H1 (cell line): ENCODE measurements around the gene LDHB. TPM values are rescaled to one million over a fixed set of nuclear protein-coding genes. Genes with fewer than 3 reads are reported as not detected.

Experiments used
- CTCF ChIA-PET: fragments of 300-600 bp; sonication (Branson Sonifier 250); formaldehyde crosslinking; loops from one replicate; lab custom pipeline; 2021; ENCODE audit not compliant: partially characterized antibody; lab: Charles Lee
- POLR2A ChIA-PET: fragments of 300-600 bp; sonication (Branson Sonifier 250); formaldehyde crosslinking; loops from one replicate; lab custom pipeline; 2021; ENCODE audit warnings: inconsistent platforms; ENCODE audit not compliant: partially characterized antibody; lab: Charles Lee
- DNase-seq, 2 experiments: peaks; one replicate each; pipeline versions ENCODE4 v3.0.0 to v3.0.0-alpha.2; 2010 to 2022; ENCODE audit warnings: low spot score in 2 of 2, low read depth in 1 of 2, mixed read lengths in 1 of 2
- FAIRE-seq: peaks from 2 replicates; lab custom pipeline; 2011; peaks lifted over from hg19 to GRCh38; lab: Jason Lieb, UNC
- H2AFZ ChIP-seq: 2 replicates; pipeline ENCODE4 v1.8.1; 2012; ENCODE audit warnings: low read length, inconsistent platforms
- H2AK5ac ChIP-seq: 2 replicates; pipeline ENCODE4 v1.6.1; 2013; ENCODE audit warnings: low read depth, low read length
- H2BK120ac ChIP-seq: replicated peaks from 2 replicates; pipeline ENCODE3; 2013; ENCODE audit warnings: low read depth, low read length, inconsistent platforms
- H2BK12ac ChIP-seq: 2 replicates; pipeline ENCODE4 v1.6.1; 2013; ENCODE audit warnings: low read depth, low read length
- H2BK15ac ChIP-seq: 2 replicates; pipeline ENCODE4 v1.6.1; 2013; ENCODE audit warnings: low read length
- H2BK20ac ChIP-seq: 2 replicates; pipeline ENCODE4 v1.6.1; 2013; ENCODE audit warnings: low read length
- H2BK5ac ChIP-seq: 2 replicates; pipeline ENCODE4 v1.6.1; 2013; ENCODE audit warnings: low read depth, low read length
- H3K14ac ChIP-seq: 2 replicates; pipeline ENCODE4 v1.6.1; 2013; ENCODE audit warnings: inconsistent platforms; ENCODE audit not compliant: insufficient read length
- H3K18ac ChIP-seq: 2 replicates; pipeline ENCODE4 v1.6.1; 2013; ENCODE audit warnings: low read length; ENCODE audit errors: extremely low read depth
- H3K23ac ChIP-seq: 2 replicates; pipeline ENCODE4 v1.6.1; 2013; ENCODE audit warnings: inconsistent platforms; ENCODE audit not compliant: insufficient read length
- H3K23me2 ChIP-seq: 2 replicates; pipeline ENCODE4 v1.6.1; 2013; ENCODE audit warnings: low read depth, low read length
- H3K27ac ChIP-seq: 2 replicates; pipeline ENCODE4 v1.6.1; 2011; ENCODE audit warnings: low read depth, low read length, inconsistent platforms
- H3K27me3 ChIP-seq, 4 experiments: replicated peaks in 1 of 4; 1 replicate in 1 of 4; 2 replicates in 3 of 4; pipeline versions ENCODE4 v1.6.1 to v1.8.1; 2011 to 2013; ENCODE audit warnings: low read length in 3 of 4, mild to moderate bottlenecking in 3 of 4, inconsistent platforms in 2 of 4, mixed read lengths in 2 of 4, moderate library complexity in 1 of 4; ENCODE audit not compliant: control insufficient read depth in 3 of 4, insufficient read depth in 3 of 4; ENCODE audit errors: extremely low read depth in 1 of 4
- H3K36me3 ChIP-seq, 4 experiments: 2 replicates each; pipeline versions ENCODE4 v1.6.1 to v1.8.1; 2011 to 2013; ENCODE audit warnings: mild to moderate bottlenecking in 4 of 4, low read length in 3 of 4, moderate library complexity in 2 of 4, control low read depth in 1 of 4, inconsistent platforms in 1 of 4; ENCODE audit not compliant: insufficient read depth in 4 of 4, control insufficient read depth in 2 of 4
- H3K4ac ChIP-seq: replicated peaks from 2 replicates; pipeline ENCODE3; 2013; ENCODE audit warnings: low read length, low read depth, mixed read lengths, inconsistent platforms; ENCODE audit not compliant: insufficient read length
- H3K4me1 ChIP-seq, 4 experiments: replicated peaks in 1 of 4; 1 replicate in 1 of 4; 2 replicates in 3 of 4; pipeline versions ENCODE4 v1.6.1 to v1.8.1; 2011 to 2013; ENCODE audit warnings: low read length in 3 of 4, inconsistent platforms in 2 of 4, mixed read lengths in 1 of 4; ENCODE audit not compliant: insufficient read depth in 4 of 4, control insufficient read depth in 3 of 4
- H3K4me2 ChIP-seq, 2 experiments: 2 replicates each; pipeline versions ENCODE4 v1.6.1 to v1.8.1; 2011 to 2013; ENCODE audit warnings: low read depth in 2 of 2, low read length in 2 of 2, control low read depth in 1 of 2, inconsistent platforms in 1 of 2, mild to moderate bottlenecking in 1 of 2; ENCODE audit not compliant: insufficient read depth in 1 of 2
- H3K4me3 ChIP-seq, 4 experiments: fragments of 200-600, 300-600 bp in 1 of 4; sonication (generic), shearing (Covaris generic), sonication (Bioruptor Twin) in 1 of 4; 2 replicates each; pipeline versions ENCODE4 v1.5.1 to v1.8.1; 2011 to 2016; ENCODE audit warnings: low read length in 4 of 4, low read depth in 3 of 4, control low read depth in 2 of 4, inconsistent platforms in 2 of 4, mild to moderate bottlenecking in 2 of 4, mixed read lengths in 1 of 4, moderate library complexity in 1 of 4; ENCODE audit not compliant: insufficient read depth in 2 of 4; ENCODE audit errors: extremely low read depth in 1 of 4
- H3K56ac ChIP-seq: replicated peaks from 2 replicates; pipeline ENCODE3; 2013; ENCODE audit warnings: low read depth, mild to moderate bottlenecking, mixed read lengths, low read length, inconsistent platforms; ENCODE audit not compliant: insufficient read length
- H3K79me1 ChIP-seq: 2 replicates; pipeline ENCODE4 v1.6.1; 2013; ENCODE audit warnings: low read depth, low read length, control low read depth
- H3K79me2 ChIP-seq, 2 experiments: 2 replicates each; pipeline versions ENCODE4 v1.6.1 to v1.8.1; 2012 to 2013; ENCODE audit warnings: low read length in 2 of 2, mild to moderate bottlenecking in 2 of 2, inconsistent platforms in 1 of 2; ENCODE audit not compliant: insufficient read depth in 2 of 2, control insufficient read depth in 1 of 2
- H3K9ac ChIP-seq, 4 experiments: replicated peaks in 1 of 4; 1 replicate in 1 of 4; 2 replicates in 3 of 4; pipeline versions ENCODE4 v1.6.1 to v1.8.1; 2011 to 2013; ENCODE audit warnings: low read depth in 3 of 4, low read length in 3 of 4, control low read depth in 2 of 4, mild to moderate bottlenecking in 2 of 4, moderate library complexity in 2 of 4, inconsistent platforms in 1 of 4; ENCODE audit errors: extremely low read depth in 1 of 4
- H3K9me3 ChIP-seq, 2 experiments: 2 replicates each; pipeline versions ENCODE4 v1.6.1 to v1.8.1; 2012 to 2013; ENCODE audit warnings: mild to moderate bottlenecking in 2 of 2, moderate library complexity in 2 of 2, control low read depth in 1 of 2, inconsistent platforms in 1 of 2, low read depth in 1 of 2, low read length in 1 of 2, mixed read lengths in 1 of 2; ENCODE audit not compliant: insufficient read depth in 2 of 2
- H4K20me1 ChIP-seq, 2 experiments: replicated peaks in 1 of 2; 2 replicates each; pipeline versions ENCODE3 to v1.8.1; 2011 to 2013; ENCODE audit warnings: inconsistent platforms in 2 of 2, low read length in 2 of 2, mild to moderate bottlenecking in 1 of 2; ENCODE audit not compliant: insufficient read depth in 2 of 2, control insufficient read depth in 1 of 2
- H4K5ac ChIP-seq: 2 replicates; pipeline ENCODE4 v1.6.1; 2013; ENCODE audit warnings: low read length, low read depth, mixed read lengths, inconsistent platforms; ENCODE audit not compliant: insufficient read length
- H4K8ac ChIP-seq: 2 replicates; pipeline ENCODE4 v1.8.0; 2013; ENCODE audit warnings: mild to moderate bottlenecking, moderate library complexity, low read length, inconsistent platforms; ENCODE audit not compliant: insufficient read depth; ENCODE audit errors: extremely low read depth
- H4K91ac ChIP-seq: replicated peaks from 2 replicates; pipeline ENCODE3; 2013; ENCODE audit warnings: low read length, mixed read lengths, inconsistent platforms; ENCODE audit not compliant: insufficient read length
- ATF3 ChIP-seq: IDR thresholded peaks from 2 replicates; pipeline ENCODE4 v1.6.1; 2011; ENCODE audit warnings: low read depth, mild to moderate bottlenecking, low read length; ENCODE audit not compliant: insufficient read depth
- BACH1 ChIP-seq: IDR thresholded peaks from 2 replicates; pipeline ENCODE4 v1.6.1; 2012; ENCODE audit warnings: low read length, improper control_type of control experiment
- BRCA1 ChIP-seq: IDR thresholded peaks from 2 replicates; pipeline ENCODE4 v1.6.1; 2012; ENCODE audit warnings: low read depth, low read length, improper control_type of control experiment
- EZH2 ChIP-seq: fragments of 200-600 bp; sonication (generic); IDR thresholded peaks from 2 replicates; pipeline ENCODE4 v1.7.1; 2012; ENCODE audit warnings: low read depth, mild to moderate bottlenecking, moderate library complexity, low read length, inconsistent platforms; ENCODE audit not compliant: severe bottlenecking
- GABPA ChIP-seq: IDR thresholded peaks from 2 replicates; pipeline ENCODE4 v1.6.1; 2011; ENCODE audit warnings: mild to moderate bottlenecking, low read length, moderate library complexity, borderline replicate concordance; ENCODE audit not compliant: insufficient read depth
- GTF2F1 ChIP-seq: IDR thresholded peaks from 2 replicates; pipeline ENCODE4 v1.6.1; 2012; ENCODE audit warnings: low read depth, low read length, improper control_type of control experiment, borderline replicate concordance
- HDAC6 ChIP-seq: IDR thresholded peaks from one replicate; pipeline ENCODE4 v1.7.1; 2012; ENCODE audit warnings: low read depth, mild to moderate bottlenecking, inconsistent platforms, low read length, moderate library complexity
- KDM5A ChIP-seq: fragments of 200-600 bp; IDR thresholded peaks from 2 replicates; pipeline ENCODE4 v1.7.1; 2012; ENCODE audit warnings: mild to moderate bottlenecking, low read length, inconsistent platforms, mixed read lengths
- MAFK ChIP-seq: IDR thresholded peaks from 2 replicates; pipeline ENCODE4 v1.6.1; 2012; ENCODE audit warnings: low read depth, mild to moderate bottlenecking, improper control_type of control experiment, low read length
- PHF8 ChIP-seq: fragments of 200-600 bp; sonication (generic); conservative IDR thresholded peaks from 2 replicates; pipeline ENCODE4 v1.7.1; 2012; ENCODE audit warnings: low read depth, mild to moderate bottlenecking, inconsistent platforms, low read length, moderate library complexity
- POU5F1 ChIP-seq: IDR thresholded peaks from 2 replicates; pipeline ENCODE4 v1.6.1; 2011; ENCODE audit warnings: low read depth, mild to moderate bottlenecking, low read length, moderate library complexity
- RXRA ChIP-seq: IDR thresholded peaks from 2 replicates; pipeline ENCODE4 v1.6.1; 2011; ENCODE audit warnings: low read depth, mild to moderate bottlenecking, low read length, moderate library complexity; ENCODE audit not compliant: insufficient read depth
- WGBS, 2 experiments: shearing (Covaris generic) in 1 of 2; methylation state at CpG; one replicate each; pipeline versions ENCODE4 v1.1.6 to v1.1.7; 2013 to 2015; ENCODE audit warnings: low lambda C conversion rate in 2 of 2, mixed read lengths in 2 of 2, inconsistent platforms in 1 of 2, low coverage in 1 of 2, missing lambda C conversion rate in 1 of 2; ENCODE audit not compliant: insufficient replicate concordance in 2 of 2, insufficient coverage in 1 of 2, insufficient read length in 1 of 2; ENCODE audit errors: extremely low coverage in 1 of 2, missing lambda C conversion rate in 1 of 2; 5-methylcytosine and 5-hydroxymethylcytosine counted together
- polyA plus RNA-seq, 7 experiments: library from polyadenylated mRNA; depleted of rRNA in 3 of 7; stranded (reverse) in 5 of 7; unstranded in 2 of 7; fragments of >200 nt in 5 of 7; fragments of 200-250 nt in 2 of 7; gene quantifications; 1 replicate in 5 of 7; 2 replicates in 1 of 7; 4 replicates in 1 of 7; pipeline versions ENCODE4 v1.2.1 to v1.2.3, GENCODE V29; 2011 to 2013; ENCODE audit warnings: missing spikeins in 2 of 7, mixed read lengths in 2 of 7
- total RNA-seq: library from RNA; stranded (reverse); fragmentation: NEBNext Ultra II Directional; extraction: Animal tissue kit (Norgen Biotek cat#: 25700); gene quantifications from 2 replicates; pipeline ENCODE4 v1.2.1, GENCODE V29; 2021

The LDHB gene
- total and polyA plus RNA-seq, 2 of the 8 experiments (the other 6 are each of a cell fraction or from before 2014, with no cell fraction given): 1,177 to 1,781 TPM

GRCh38 chr12:21691515-21691914 lies 33.9 kb upstream of the LDHB start:
- H2AK5ac ChIP-seq: no peak overlapping the region
- no peak overlapping the region for H3K27ac ChIP-seq
- 95% methylated on average over 1 of the region's 1 CpG; no CpG with 5 or more reads in 1 of the 2 experiments for WGBS, 2 experiments
- H3K36me3 ChIP-seq: no peaks in the 10 kb centered on the region
- H2BK12ac ChIP-seq: no peak overlapping the region
- H3K4ac ChIP-seq: no peak overlapping the region
- no peak overlapping the region for H4K91ac ChIP-seq
- no peaks in the 10 kb centered on the region for H3K23me2 ChIP-seq
- no peak overlapping the region for H2BK20ac ChIP-seq
- peaks cover 0 to 3% of the 10 kb centered on the region in 2 experiments; a peak in 2 of 4 replicates for H3K9me3 ChIP-seq
- no peak overlapping the region for H3K9ac ChIP-seq
- no peaks in the 10 kb centered on the region for H3K79me2 ChIP-seq
- FAIRE-seq: no peak
- no peak overlapping the region for H4K8ac ChIP-seq
- H3K56ac ChIP-seq: no peak overlapping the region
- no peak overlapping the region for H2AFZ ChIP-seq
- H3K4me3 ChIP-seq: no peak overlapping the region
- H3K4me2 ChIP-seq: no peak overlapping the region
- no peak overlapping the region for H3K14ac ChIP-seq
- H3K4me1 ChIP-seq: peaks cover 0 to 4% (median 0%) of the 10 kb centered on the region in 4 experiments; a peak in 1 of 7 replicates
- no peak overlapping the region for H3K18ac ChIP-seq
- ChIA-PET CTCF (interaction anchor here (0.7 to 1.6 kb wide), 3 partner anchors 9 to 300 kb away, joined by 3 to 4 read pairs (median 3); no protein-coding TSS in a partner anchor), POLR2A (no interaction called here)
- no peaks in the 10 kb centered on the region for H3K79me1 ChIP-seq
- H3K27me3 ChIP-seq: no peaks in the 10 kb centered on the region; a peak in 1 of 7 replicates
- H2BK5ac ChIP-seq: no peak overlapping the region
- no peak overlapping the region for H4K5ac ChIP-seq
- H2BK15ac ChIP-seq: no peak overlapping the region
- no peak for TF ChIP-seq BRCA1
- TF ChIP-seq GTF2F1: no peak
- no peak for TF ChIP-seq MAFK
- no peak for TF ChIP-seq PHF8
- TF ChIP-seq RXRA: no peak
- no peak for TF ChIP-seq GABPA
- no peak for TF ChIP-seq EZH2
- no peak for TF ChIP-seq BACH1
- no peak for TF ChIP-seq HDAC6
- TF ChIP-seq POU5F1: no peak
- TF ChIP-seq ATF3: no peak
- no peak for TF ChIP-seq KDM5A
- TF ChIP-seq, all 59 proteins: peak for 0
- no peak for DNase-seq
- H2BK120ac ChIP-seq: no peak overlapping the region
- no peaks in the 10 kb centered on the region for H4K20me1 ChIP-seq
- H3K23ac ChIP-seq: no peak overlapping the region
